ENCODE measurements around the gene LRRC4. TPM values are rescaled to one million over a fixed set of nuclear protein-coding genes. Genes with fewer than 3 reads are reported as not detected.

Gene LRRC4
- total RNA-seq, 1 donor from 2014 or later, result 1.9 TPM

DNA sequence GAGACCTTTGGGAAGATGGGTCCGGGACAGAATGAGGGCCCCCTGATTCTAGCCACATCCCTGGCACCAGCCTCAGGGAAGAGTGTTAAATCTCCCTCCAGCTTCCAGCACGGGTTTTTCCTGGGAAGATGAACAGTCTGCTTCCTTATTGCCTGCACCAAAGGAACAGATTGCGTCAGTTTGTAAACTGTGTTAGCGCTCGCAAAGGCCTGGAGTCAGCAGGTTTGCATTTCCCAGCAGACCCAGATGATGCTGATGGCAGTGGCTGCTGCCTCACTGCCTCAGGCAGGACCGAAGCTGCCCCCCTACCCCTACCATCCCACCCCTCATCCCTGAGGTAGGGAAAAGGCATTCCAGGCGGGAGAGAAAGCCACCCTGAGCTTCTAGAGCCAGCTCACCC lies 34.6 kb upstream of the LRRC4 start:
- ATAC-seq (ENCODE audit: poor library complexity) (no peak), DNase-seq (no peak)
- intact Hi-C loops (cut with DNase I), result no loop called here

DNA sequence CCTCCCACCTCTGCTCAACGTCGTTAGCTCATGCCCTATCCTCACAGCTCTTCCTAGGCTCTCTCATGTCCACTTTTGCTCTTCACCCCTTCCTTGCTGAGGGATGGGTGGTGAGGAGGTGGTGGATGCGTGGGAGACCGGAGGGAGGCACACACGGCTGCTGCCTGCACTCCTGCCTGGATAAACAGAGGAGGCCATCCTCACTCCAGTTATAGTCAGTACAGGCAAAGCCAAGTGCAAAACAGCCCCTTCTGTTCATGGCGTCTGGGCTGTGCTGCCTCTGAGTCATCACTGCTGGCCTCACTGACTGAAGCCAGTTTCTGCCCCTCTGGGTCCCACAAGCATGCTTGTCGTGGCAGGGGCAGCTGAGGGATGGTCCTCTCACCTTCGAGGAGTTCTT lies 31.9 kb upstream of the LRRC4 start:
- DNase-seq (no peak), ATAC-seq (ENCODE audit: poor library complexity) (no peak)
- intact Hi-C loops (cut with DNase I), result no loop called here

DNA sequence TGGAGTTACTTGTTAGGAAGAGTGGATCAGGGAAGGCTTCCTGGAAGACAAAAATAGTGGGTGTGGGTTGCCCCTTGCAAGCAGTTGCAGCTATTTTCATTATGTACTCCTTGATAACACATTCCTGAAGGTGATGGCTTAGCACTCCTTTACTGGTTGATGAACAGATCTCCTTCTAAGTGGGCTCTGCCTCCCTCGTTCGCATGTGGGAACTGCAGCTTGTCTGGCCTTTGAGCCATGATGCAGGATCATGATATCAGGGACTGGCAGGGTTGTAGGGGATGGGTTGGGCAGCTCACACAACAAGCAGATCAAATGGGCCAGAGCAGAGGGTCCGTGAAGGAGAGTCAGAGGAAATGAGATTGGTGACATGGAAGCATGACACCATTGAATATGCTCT lies 28.8 kb upstream of the LRRC4 start:
- intact Hi-C loops (cut with DNase I), result no loop called here
- ATAC-seq (ENCODE audit: poor library complexity) (no peak), DNase-seq (no peak)

DNA sequence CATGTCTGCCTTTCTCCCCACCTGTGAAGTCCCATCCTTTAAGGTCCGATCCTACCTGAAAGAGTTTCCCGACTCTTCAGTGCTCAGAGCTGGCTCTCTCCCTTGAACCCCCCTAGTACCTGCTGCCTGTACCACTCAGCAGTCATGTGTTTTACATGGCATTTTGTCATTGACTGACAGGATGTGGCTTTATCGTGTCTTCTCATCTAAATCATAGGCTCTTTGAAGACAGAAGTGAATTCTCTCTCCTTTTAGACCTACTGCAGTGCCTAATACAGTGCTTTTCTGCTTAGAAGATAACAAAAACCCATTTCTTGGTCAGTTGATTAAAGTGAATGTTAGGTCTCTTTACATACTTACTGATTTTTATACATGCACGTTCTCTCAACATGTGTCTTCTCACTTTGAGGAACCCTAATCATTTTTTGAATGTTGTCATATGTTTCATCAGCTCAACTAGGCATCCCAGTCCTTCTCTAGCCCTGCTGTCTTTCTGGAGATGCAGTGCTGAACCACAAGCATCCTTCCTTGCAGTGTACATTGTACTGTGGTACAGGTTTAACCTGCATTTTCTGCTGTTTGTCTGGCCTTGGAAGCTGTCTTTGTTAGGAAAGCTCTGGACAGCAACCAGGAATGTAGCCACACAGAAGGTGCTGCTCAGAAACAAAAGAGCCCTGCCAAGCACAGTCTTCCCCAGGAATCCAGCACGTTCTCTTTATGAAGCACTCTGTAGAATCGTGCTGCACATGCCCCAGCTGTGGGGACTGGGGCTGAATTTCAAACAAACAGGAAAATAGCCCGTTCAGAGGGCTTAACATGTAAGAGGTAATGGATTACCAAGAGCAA lies 28.1 kb upstream of the LRRC4 start:
- DNase-seq, result no peak
- peak; percentile 46 for ATAC-seq (ENCODE audit: poor library complexity)
- intact Hi-C loops (cut with DNase I), result no loop called here

DNA sequence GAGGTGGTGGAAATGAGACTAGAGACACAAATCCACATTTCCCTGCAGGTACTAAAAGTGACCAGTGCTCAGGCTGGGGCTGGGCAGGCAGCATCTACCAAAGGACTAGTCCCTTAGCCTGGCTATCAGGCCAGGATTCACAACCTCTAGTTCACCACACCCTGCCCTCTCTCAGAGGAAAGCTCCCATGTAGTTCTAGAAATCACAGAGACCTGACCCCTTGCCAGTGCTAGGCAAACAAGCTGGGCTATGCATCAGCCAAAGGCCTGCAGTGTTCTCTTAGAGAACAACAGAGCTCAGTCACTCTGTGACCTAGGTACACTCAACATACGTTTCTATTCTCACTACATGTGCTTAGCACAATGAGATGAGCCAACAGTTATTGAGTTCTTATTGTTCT lies 26.7 kb upstream of the LRRC4 start:
- no peak for DNase-seq
- intact Hi-C loops (cut with DNase I), result no loop called here
- ATAC-seq (ENCODE audit: poor library complexity), result no peak

DNA sequence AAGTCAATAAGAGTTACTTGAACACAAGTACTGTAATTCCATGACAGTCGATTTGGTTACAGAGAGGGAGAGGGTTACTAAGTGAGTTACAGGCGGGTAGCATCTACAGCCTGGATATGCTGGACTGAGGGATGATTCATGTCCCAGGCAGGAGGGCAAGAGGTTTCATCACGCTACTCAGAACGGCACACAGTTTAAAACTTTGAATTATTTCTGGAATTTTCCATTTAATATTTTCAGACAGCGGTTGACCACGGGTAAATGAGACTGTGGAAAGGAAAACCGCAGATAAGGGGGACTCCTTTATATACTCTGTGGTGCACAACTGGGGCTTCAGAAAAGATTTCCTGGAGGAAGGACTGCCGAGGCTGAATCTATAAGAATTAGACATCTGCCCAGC lies 25.7 kb upstream of the LRRC4 start:
- DNase-seq (no peak), ATAC-seq (ENCODE audit: poor library complexity) (no peak)
- intact Hi-C loops (cut with DNase I), result no loop called here

DNA sequence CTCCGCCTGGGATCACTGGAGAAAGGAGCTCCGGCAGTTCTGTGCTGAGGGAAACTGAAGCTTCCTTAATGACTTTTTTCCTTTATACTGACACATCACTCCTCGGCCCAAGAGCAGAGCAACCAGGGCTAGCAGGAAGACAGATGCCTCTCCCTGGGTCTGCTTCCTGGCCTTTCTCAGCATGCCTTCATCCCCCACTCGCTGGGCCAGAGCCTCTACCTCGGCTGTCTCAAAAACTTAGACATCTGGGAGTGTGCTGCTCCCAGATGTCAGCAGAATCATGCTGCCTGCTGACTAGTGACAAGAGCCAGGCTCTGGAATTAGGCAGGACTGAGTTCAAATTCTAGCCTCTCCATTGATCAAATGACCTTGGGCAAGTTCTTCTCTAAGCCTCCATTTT lies 24.4 kb upstream of the LRRC4 start:
- DNase-seq (no peak), ATAC-seq (ENCODE audit: poor library complexity) (no peak)
- intact Hi-C loops (cut with DNase I), result no loop called here

DNA sequence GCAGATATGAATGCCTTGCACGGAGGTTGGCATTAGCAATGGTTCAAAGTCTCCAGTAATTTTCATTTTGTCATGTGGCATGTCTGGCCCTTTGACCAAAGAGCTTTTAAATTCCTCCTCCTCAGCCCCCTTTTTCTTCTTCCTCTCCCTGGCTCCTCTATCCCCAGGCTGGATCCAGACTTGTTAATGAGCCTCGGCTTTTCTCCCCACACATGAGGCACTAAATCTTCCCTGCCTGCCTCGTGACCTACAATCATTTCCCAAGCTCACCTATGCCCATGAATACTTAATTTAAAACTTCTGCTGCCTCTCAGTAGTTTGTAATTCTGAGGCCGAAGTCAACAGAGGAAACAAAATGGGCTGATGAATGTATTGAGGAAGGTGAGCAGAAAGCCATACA lies 23.3 kb upstream of the LRRC4 start:
- no peak for DNase-seq
- intact Hi-C loops (cut with DNase I), result no loop called here
- no peak for ATAC-seq (ENCODE audit: poor library complexity)

DNA sequence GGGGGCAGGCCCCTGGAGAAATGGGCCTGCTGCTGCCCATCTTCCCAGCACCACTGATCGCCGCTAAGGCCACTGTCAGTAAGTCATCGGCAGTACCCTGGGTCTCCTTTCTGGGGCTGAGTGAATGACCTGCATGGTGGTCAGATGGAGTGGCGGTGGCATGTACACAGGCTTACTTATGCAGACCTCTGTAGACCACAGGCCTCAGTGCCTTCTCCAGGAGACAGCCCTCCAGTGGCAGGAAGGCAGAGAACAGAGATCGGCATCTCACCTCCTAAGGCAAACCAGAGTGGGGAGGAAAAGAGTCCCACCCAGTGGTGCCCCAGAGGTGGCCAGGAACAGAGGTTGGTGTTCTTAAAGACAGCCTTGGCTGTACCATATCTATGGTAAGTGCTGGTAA lies 22.8 kb upstream of the LRRC4 start:
- intact Hi-C loops (cut with DNase I), result no loop called here
- no peak for DNase-seq
- no peak for ATAC-seq (ENCODE audit: poor library complexity)

DNA sequence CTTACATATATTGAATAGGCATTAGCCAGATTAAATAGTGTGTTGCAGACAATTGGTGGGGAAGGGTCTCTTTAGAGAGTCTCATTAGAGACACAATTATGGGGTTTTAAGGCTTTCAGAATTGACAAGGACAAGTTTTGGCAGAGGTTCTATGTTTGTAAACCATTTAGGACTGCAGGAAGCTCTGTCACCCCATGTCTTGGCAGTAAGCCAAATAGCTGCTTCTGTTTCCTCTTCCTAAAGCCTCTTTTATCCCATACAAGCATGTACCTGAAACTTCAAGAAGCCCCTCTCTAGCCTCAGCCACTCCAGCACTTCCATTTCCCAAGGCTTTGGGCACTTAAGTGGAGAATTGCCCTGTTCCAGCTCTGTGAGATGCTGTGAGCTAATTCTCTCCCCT lies 21.8 kb upstream of the LRRC4 start:
- intact Hi-C loops (cut with DNase I), result no loop called here
- no peak for ATAC-seq (ENCODE audit: poor library complexity)
- no peak for DNase-seq

DNA sequence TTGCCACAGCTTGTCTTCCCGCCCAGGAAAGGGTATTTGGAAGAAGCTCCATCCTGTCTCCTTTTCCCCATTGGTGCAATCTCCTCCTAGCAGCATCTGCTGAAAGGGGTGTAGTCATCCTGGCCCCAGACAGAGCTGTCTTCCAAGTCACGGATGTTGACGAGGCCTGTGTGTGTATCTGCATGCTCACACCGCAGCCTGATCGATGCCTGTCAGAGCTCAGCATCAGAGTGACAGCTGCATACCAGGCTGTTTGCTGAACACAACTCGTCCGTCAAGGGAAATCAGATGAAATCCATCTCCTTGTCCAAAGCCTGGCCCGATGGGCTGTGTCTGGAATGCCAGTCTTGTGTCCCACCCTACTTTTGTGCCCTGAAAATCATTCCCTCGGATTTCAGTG lies 21.2 kb upstream of the LRRC4 start:
- no peak for DNase-seq
- no peak for ATAC-seq (ENCODE audit: poor library complexity)
- intact Hi-C loops (cut with DNase I), result no loop called here

DNA sequence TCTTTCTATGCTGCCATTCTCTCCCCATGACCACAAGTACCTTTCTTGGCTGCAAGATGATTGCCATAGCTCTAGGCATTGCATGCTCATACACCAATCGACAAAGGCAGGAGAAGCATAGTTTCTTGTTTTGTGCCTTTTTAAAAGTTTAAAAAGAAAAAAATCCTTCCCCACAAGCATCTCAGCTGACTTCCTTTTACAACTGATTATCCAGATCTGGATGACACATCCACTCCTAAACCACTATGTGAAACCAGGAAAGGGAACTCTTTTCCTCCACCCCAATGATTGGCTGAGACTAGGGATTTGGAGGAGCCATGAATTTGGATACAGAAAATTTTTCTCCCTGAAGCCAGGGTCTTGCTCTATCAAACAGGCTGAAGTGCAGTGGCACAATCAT lies 14.5 kb upstream of the LRRC4 start:
- ATAC-seq (ENCODE audit: poor library complexity), result no peak
- DNase-seq, result no peak
- intact Hi-C loops (cut with DNase I), result no loop called here

DNA sequence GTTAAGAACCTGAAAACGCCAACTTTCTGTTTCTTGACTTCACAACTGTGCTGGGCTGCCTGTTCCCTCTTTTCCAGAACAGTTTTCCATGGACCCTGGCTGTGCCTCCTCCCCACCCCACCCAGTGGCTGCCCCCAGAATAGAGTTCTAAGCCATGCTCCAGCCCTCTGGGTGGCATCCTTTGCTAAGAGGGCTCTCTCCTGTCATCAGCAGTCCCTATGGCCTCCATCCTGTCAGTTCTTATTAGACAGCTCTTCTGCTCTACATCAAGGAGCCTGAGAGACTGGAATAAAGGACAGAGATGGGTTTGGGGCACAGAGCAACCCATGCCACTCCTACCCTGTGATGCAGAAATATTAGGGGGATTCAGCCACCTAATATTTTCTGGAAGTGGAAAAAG lies 13.9 kb upstream of the LRRC4 start:
- DNase-seq, result no peak
- intact Hi-C loops (cut with DNase I), result no loop called here
- no peak for ATAC-seq (ENCODE audit: poor library complexity)

DNA sequence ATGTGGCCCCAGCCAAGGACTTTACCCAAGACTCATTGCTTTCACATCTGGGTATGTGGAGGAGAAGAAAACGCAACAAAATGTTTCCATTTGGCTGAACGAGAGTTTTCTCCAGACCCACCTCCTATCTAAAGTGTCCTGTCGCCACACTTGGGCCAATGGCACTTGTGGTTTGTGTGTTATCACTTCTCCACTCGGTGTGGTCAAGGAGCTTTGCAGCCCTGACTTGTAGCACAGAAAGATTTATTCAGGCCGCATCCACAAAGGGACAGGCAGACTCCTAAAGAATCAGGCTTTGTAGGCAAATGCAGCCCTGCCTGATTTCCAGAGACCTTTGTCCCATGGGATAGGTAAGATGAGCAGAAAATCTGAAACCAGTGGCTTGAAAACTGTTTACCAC lies 12.8 kb upstream of the LRRC4 start:
- no peak for ATAC-seq (ENCODE audit: poor library complexity)
- no peak for DNase-seq
- intact Hi-C loops (cut with DNase I), result no loop called here

DNA sequence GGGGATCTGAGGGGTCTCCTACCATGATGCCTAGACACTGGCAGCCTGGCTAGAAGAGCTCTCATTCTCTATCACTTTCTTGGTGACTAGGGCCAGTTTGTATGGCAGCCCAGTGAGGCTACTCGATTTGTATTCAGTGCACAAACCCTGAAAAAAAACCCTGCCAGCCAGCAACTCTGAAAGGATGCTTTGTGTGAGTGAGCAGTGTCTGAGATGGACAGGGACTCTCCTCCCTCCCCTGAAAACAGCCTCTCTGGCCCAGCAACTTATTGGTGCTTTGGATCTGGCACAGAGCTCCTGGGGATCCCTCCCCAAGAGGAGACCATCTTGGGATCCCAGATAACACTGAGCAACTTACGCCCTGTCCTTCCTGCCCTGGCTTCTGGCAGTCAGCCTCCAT lies 10.8 kb upstream of the LRRC4 start:
- no peak for DNase-seq
- no peak for ATAC-seq (ENCODE audit: poor library complexity)
- intact Hi-C loops (cut with DNase I), result no loop called here

DNA sequence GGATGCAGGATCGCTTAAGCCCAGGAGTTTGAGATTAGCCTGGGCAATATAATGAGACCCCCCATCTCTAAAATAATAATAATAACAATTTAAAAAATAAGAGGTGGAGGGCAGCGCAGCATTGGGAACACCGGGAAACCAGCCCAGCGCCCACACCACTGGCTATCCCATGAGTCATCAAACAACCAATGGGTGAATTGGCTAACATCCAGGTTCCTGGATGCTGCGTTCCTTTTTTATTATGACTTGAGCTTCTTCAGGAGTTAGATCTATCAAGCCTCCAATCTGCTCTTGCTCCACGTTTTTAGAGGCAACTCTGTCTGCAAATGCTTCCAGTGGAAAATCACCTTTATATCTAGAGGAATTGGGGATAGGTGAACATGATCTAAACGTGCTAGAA lies 10.0 kb upstream of the LRRC4 start:
- DNase-seq (no peak), ATAC-seq (ENCODE audit: poor library complexity) (no peak)
- intact Hi-C loops (cut with DNase I), result no loop called here

DNA sequence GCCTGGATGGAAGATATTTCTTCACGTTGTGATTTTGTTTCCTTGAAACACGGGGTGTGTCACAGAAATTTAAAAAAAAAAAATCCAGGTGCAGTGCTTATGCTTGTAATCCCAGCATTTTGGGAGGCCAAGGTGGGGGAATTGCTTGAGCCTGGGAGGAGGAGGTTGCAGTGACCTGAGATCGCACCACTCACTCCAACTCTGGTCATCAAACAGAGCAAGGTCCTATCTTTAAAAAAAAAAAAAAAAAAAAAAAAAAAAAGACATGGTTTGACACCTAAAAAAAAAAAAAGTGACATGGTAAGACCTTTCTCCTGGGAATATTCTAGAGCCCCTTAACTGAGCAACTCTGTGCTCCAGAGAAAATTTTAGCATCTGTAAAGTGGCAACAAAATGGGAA lies 9.0 kb upstream of the LRRC4 start:
- DNase-seq, result no peak
- intact Hi-C loops (cut with DNase I), result no loop called here
- ATAC-seq (ENCODE audit: poor library complexity), result no peak

DNA sequence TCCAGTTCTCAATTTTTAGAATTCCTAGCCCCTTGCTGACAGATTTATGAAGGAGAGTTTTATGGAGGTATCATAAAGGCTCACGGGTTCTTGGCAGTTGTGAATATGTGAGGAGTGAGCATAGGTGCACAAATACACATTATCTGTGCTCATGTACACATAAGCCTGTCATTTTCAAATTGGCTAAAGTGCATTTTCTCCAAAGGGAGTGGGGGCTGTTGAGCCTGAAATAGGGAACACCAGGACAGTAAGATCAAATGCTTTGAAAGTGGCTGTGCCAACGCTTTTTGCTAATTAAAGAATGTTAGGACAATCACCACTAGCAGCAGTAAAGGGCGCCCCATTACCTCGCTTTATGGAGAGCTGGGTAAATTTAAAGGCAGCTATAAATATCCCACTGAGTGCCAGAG lies 8.3 kb upstream of the LRRC4 start:
- no peak for DNase-seq
- ATAC-seq (ENCODE audit: poor library complexity), result no peak
- intact Hi-C loops (cut with DNase I), result no loop called here

DNA sequence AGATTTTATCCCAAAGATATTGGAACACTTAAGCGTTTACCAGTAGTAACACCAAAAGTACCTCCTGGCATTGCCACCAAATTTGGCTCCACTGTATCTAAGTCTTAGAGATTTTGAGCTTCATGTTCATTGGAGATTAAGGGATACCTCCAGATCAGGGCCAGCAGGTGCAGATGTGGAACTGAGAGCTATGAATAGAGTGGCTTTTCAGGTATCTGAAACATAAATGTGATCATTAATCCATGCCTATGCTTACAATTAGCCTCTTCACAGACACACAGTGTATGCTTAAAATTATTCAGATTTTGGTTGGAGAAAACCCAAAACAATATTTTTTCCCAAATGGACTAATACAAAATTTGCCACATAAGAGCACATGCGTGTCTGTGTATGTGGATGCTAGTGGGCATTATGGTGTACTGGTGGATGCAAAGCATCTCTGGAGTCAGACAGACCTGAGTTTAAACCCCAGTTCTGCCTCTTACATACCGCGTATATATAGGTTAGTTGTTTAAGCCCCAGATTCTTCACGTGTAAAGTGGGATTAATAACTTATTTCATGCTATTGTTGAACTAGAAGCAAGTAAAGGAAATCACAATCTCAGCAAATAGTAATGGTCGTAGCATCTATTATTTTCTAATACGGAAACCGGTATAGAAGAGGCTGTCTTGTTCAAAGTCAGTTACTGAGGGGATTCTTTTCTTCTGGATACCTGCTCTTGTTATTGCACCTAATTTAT lies 6.8 kb upstream of the LRRC4 start:
- ATAC-seq (ENCODE audit: poor library complexity) (no peak), DNase-seq (no peak)
- intact Hi-C loops (cut with DNase I), result no loop called here

DNA sequence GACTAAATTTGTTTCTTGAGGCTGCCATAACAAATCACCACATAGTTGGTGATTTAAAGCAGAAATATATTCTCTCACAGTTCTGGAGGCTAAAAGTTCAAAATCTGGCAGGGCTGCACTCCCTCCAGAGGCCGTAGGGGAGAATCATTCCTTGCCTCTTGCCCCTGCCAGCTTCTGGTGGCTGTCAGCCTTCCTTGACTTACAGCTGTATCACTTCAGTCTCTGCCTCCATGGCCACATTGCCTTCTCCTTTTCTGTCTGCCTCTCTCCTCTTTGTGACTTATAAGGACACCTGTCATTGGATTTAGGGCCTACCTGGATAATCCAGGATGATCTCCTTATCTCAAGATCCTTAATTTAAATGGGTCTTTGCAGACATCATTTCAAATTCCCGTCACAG lies 5.8 kb upstream of the LRRC4 start:
- DNase-seq (no peak), ATAC-seq (ENCODE audit: poor library complexity) (no peak)
- intact Hi-C loops (cut with DNase I), result no loop called here

Measured in Right ventricle myocardium superior (tissue), 1 donor.